Astrocyte of the cerebellum (primary cell): ENCODE data around the gene VSNL1.
"Not testable (repeated sequence)": the region's sequence is repeated elsewhere in the genome, so short reads cannot be mapped to it uniquely, and the experiment has no call there.

ENCODE experiments used
- DNase-seq: peaks from one replicate; pipeline ENCODE4 v3.0.0-alpha.2; 2011; ENCODE audit warnings: low read depth
- H3K4me3 ChIP-seq: 2 replicates; pipeline ENCODE4 v1.5.1; 2011; ENCODE audit warnings: mild to moderate bottlenecking, low read depth, low read length, moderate library complexity
- in situ Hi-C: cut with HindIII; loops from 2 replicates; pipeline ENCODE4 v1.10.0; 2017; ENCODE audit warnings: low sequenced_read_pairs
- TF ChIP-seq, protein P1 (sequence below): IDR thresholded peaks from 2 replicates; pipeline ENCODE4 v1.5.1; 2012; ENCODE audit warnings: low read length, low read depth, moderate library complexity, mild to moderate bottlenecking; ENCODE audit errors: missing control alignments

The VSNL1 gene

GRCh38 chr2:17547237-17547636 is 6.7 kb downstream of the VSNL1 start:
- in situ Hi-C loops = no loop called here
- H3K4me3 ChIP-seq = no peak overlapping the region
- TF ChIP-seq, protein P1, sequence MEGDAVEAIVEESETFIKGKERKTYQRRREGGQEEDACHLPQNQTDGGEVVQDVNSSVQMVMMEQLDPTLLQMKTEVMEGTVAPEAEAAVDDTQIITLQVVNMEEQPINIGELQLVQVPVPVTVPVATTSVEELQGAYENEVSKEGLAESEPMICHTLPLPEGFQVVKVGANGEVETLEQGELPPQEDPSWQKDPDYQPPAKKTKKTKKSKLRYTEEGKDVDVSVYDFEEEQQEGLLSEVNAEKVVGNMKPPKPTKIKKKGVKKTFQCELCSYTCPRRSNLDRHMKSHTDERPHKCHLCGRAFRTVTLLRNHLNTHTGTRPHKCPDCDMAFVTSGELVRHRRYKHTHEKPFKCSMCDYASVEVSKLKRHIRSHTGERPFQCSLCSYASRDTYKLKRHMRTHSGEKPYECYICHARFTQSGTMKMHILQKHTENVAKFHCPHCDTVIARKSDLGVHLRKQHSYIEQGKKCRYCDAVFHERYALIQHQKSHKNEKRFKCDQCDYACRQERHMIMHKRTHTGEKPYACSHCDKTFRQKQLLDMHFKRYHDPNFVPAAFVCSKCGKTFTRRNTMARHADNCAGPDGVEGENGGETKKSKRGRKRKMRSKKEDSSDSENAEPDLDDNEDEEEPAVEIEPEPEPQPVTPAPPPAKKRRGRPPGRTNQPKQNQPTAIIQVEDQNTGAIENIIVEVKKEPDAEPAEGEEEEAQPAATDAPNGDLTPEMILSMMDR = no peak
- DNase-seq = no peak

GRCh38 chr2:17547737-17548136 is 7.2 kb downstream of the VSNL1 start:
- TF ChIP-seq, protein P1 = no peak
- in situ Hi-C loops = no loop called here
- no peak for DNase-seq
- H3K4me3 ChIP-seq = no peak overlapping the region

DNA sequence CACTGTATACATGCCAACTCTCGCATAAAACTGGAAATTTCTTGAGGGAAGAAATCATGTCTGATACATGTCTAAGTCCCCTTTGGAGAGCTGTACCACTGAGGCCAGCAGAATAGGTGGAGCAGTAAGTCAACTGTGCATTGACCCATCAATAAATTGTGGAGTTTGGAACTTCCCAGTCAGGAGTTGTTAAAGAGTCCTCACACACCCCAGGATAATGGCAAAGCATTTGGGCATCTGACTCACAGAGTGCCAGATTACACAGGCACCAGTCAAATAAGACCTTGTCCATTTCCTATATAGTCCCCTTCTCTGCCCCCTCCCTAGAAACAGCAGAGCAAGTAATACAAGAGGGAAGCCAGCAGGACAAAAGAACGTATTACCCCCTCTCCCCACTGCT is 10.4 kb downstream of the VSNL1 start:
- DNase-seq = no peak
- in situ Hi-C loops = no loop called here
- TF ChIP-seq, protein P1 = no peak
- H3K4me3 ChIP-seq = no peak overlapping the region

DNA sequence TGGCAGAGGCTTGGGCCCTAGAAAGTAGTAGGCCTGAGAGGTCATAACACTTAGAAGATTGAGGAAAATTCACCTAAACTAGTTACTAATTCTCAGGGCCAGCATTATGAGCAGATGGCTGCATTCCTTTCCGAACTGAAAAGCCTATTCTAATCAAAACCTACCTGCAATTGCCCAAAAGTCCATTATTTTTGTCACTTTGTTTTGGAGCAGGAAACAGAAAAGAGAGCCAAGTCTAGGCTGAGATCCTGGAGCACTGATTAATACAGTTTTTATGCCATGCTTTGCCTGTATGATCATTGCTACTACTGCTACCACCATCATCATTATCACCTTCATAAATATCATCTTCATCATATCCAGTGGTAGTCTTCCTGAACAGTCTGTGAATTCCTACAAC is 14.7 kb downstream of the VSNL1 start:
- no peak overlapping the region for H3K4me3 ChIP-seq
- DNase-seq = no peak
- in situ Hi-C loops = no loop called here
- TF ChIP-seq, protein P1 = no peak

- DNase-seq = no peak
- TF ChIP-seq, protein P1 = no peak
- in situ Hi-C loops = no loop called here
- no peak overlapping the region for H3K4me3 ChIP-seq
These were observed 17.1 kb downstream of the VSNL1 start for GRCh38 chr2:17557596-17557995.

DNA sequence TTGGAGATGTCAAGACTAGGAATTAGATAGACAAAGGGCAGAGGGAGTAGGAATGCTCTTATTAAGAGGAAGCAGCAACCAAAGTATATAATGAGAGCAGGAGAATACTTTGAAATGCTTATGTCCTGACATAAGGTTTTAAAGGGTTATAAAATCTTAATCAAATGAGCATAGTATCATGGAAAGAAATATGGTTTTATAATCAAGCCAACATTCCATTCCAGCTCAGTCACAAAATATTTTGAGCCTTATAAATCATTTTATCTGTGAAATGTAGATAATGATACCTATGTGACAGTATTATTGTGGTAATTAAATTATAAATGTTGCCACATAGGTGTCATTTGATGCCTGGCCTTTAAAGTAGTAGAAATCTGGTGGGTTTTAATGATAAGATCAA is 17.6 kb downstream of the VSNL1 start:
- TF ChIP-seq, protein P1 = no peak
- no peak for DNase-seq
- H3K4me3 ChIP-seq = no peak overlapping the region
- in situ Hi-C loops = no loop called here

DNA sequence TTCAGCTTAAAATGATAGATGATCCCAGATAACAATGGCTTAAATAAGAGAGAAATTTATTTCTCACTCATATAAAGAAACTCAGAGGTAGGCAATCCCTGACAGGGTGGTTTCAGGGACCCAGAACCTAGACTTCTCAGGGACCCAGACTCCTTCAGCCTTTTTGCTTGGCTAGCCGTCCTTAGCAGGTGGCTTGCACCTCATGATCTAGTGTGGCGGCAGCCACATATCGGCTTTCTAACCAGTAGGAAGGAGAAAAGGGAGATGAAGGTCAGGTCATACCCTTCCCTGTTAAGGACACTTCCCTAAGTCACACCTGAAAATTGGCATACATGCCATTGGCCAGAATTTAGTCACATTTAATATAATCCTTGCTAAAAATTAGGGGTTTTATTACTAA is 18.4 kb downstream of the VSNL1 start:
- no peak for DNase-seq
- TF ChIP-seq, protein P1 = no peak
- no peak overlapping the region for H3K4me3 ChIP-seq
- in situ Hi-C loops = no loop called here

GRCh38 chr2:17565726-17566125 is 25.2 kb downstream of the VSNL1 start:
- in situ Hi-C loops, DNase-seq, H3K4me3 ChIP-seq: not testable (repeated sequence)
